IPS DF 4.7 (cell line): Measurements from ENCODE around the gene TSPAN12.
"Not testable (repeated sequence)": the region's sequence is repeated elsewhere in the genome, so short reads cannot be mapped to it uniquely, and the experiment has no call there.

ENCODE experiments used
- DNase-seq: peaks from one replicate; pipeline ENCODE4 v3.0.0-alpha.2; 2013; ENCODE audit warnings: low spot score; ENCODE audit errors: extremely low read depth

TSPAN12 gene

GRCh38 chr7:120857588-120858573 is at the start of gene TSPAN12:
TSPAN12 (minus strand) TSS chr7:120858144; CDS start chr7:120856763, 1,381 bp downstream.
- no peak for DNase-seq

GRCh38 chr7:120898715-120899499 is 41.0 kb upstream of the TSPAN12 start:
- no peak for DNase-seq

- not testable (repeated sequence) for DNase-seq
These were observed 37.3 kb upstream of the TSPAN12 start for GRCh38 chr7:120895253-120895652.

GRCh38 chr7:120885602-120886001 is 27.7 kb upstream of the TSPAN12 start:
- not testable (repeated sequence) for DNase-seq

GRCh38 chr7:120877701-120878100 is 19.8 kb upstream of the TSPAN12 start:
- no peak for DNase-seq

GRCh38 chr7:120876922-120877321 is 19.0 kb upstream of the TSPAN12 start:
- DNase-seq = no peak

- DNase-seq = no peak
These were observed 16.8 kb upstream of the TSPAN12 start for GRCh38 chr7:120874722-120875121.

- no peak for DNase-seq
These were observed 16.1 kb upstream of the TSPAN12 start for GRCh38 chr7:120874016-120874415.

GRCh38 chr7:120873401-120873800 is 15.5 kb upstream of the TSPAN12 start:
- no peak for DNase-seq

- no peak for DNase-seq
These were observed 11.8 kb upstream of the TSPAN12 start for GRCh38 chr7:120869700-120870099.

- DNase-seq = no peak
These were observed 10.0 kb upstream of the TSPAN12 start for GRCh38 chr7:120867932-120868331.

GRCh38 chr7:120865191-120865981 is 7.4 kb upstream of the TSPAN12 start:
- no peak for DNase-seq

GRCh38 chr7:120864141-120864900 is 6.4 kb upstream of the TSPAN12 start:
- no peak for DNase-seq

- no peak for DNase-seq
These were observed 5.1 kb upstream of the TSPAN12 start for GRCh38 chr7:120862987-120863590.

- DNase-seq = no peak
These were observed 2.2 kb upstream of the TSPAN12 start for GRCh38 chr7:120860156-120860555.

- DNase-seq = no peak
These were observed 1.5 kb upstream of the TSPAN12 start for GRCh38 chr7:120859459-120859858.

GRCh38 chr7:120856621-120857352 is 1.2 kb downstream of the TSPAN12 start:
- DNase-seq = no peak

- no peak for DNase-seq
These were observed 1.7 kb downstream of the TSPAN12 start for GRCh38 chr7:120856198-120856597.

GRCh38 chr7:120852700-120853099 is 5.2 kb downstream of the TSPAN12 start:
- DNase-seq = no peak
